ENCODE results near the gene BMP5.

DNA sequence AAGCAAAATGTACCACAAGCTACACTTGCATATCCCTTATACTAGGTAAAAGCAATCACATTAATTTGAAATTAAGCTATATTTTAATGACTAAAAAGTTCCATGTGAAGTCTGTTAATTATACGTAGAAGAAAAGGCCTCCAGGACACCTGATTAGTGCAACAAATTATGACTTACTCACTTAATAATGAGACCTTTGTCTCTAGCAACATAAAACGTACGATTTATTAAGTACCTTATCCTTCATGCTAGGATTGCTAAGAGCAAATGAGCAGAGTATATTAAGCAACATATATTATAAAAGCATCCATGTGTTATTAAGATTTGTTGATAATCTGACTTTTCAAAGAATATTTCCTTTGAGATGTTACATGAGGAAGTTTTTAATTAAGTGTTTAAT is 2.5 kb downstream of the BMP5 start:
- no peak for TF ChIP-seq YY1 (IDR thresholded peaks at IDR 0.05; ENCODE audit: low read depth)
- TF ChIP-seq, protein P1, sequence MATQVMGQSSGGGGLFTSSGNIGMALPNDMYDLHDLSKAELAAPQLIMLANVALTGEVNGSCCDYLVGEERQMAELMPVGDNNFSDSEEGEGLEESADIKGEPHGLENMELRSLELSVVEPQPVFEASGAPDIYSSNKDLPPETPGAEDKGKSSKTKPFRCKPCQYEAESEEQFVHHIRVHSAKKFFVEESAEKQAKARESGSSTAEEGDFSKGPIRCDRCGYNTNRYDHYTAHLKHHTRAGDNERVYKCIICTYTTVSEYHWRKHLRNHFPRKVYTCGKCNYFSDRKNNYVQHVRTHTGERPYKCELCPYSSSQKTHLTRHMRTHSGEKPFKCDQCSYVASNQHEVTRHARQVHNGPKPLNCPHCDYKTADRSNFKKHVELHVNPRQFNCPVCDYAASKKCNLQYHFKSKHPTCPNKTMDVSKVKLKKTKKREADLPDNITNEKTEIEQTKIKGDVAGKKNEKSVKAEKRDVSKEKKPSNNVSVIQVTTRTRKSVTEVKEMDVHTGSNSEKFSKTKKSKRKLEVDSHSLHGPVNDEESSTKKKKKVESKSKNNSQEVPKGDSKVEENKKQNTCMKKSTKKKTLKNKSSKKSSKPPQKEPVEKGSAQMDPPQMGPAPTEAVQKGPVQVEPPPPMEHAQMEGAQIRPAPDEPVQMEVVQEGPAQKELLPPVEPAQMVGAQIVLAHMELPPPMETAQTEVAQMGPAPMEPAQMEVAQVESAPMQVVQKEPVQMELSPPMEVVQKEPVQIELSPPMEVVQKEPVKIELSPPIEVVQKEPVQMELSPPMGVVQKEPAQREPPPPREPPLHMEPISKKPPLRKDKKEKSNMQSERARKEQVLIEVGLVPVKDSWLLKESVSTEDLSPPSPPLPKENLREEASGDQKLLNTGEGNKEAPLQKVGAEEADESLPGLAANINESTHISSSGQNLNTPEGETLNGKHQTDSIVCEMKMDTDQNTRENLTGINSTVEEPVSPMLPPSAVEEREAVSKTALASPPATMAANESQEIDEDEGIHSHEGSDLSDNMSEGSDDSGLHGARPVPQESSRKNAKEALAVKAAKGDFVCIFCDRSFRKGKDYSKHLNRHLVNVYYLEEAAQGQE (IDR thresholded peaks at IDR 0.05; ENCODE audit: low read depth), result no peak
- TF ChIP-seq CEBPB (IDR thresholded peaks at IDR 0.05), result no peak
- TF ChIP-seq TCF12 (IDR thresholded peaks at IDR 0.05; ENCODE audit: low read depth), result no peak
